Measurements from ENCODE around the gene SLC35F5.

GRCh38 chr2:113677330-113677729 is 79.1 kb downstream of the SLC35F5 start:
- no peak for TF ChIP-seq CTCF (IDR thresholded peaks at IDR 0.05)
- TF ChIP-seq POLR2A (IDR thresholded peaks at IDR 0.05): no peak
